Endodermal cell (in vitro differentiated cells): Measurements from ENCODE around the gene NAV2. TPM values are rescaled to one million over a fixed set of nuclear protein-coding genes. Genes with fewer than 3 reads are reported as not detected.
A peak's percentile ranks its signal among the peaks of the same experiment; 100 is the strongest.

Source experiments
- DNase-seq: peaks from one replicate; pipeline ENCODE4 v3.0.0-alpha.2; 2017
- H3K27ac ChIP-seq: 2 replicates; pipeline ENCODE4 v1.5.1; 2013; ENCODE audit warnings: mild to moderate bottlenecking, low read depth, low read length, moderate library complexity
- H3K27me3 ChIP-seq: 2 replicates; pipeline ENCODE4 v1.6.1; 2013; ENCODE audit warnings: mild to moderate bottlenecking, low read length, moderate library complexity; ENCODE audit not compliant: insufficient read depth, control insufficient read depth, poor library complexity, severe bottlenecking
- H3K36me3 ChIP-seq: 2 replicates; pipeline ENCODE4 v1.7.0; 2013; ENCODE audit warnings: mild to moderate bottlenecking, low read length, moderate library complexity; ENCODE audit not compliant: control insufficient read depth, insufficient read depth
- H3K4me1 ChIP-seq: one replicate; pipeline ENCODE4 v1.7.0; 2013; ENCODE audit warnings: low read length; ENCODE audit not compliant: control insufficient read depth, insufficient read depth
- H3K4me3 ChIP-seq: 2 replicates; pipeline ENCODE4 v1.5.1; 2013; ENCODE audit warnings: mild to moderate bottlenecking, low read length, moderate library complexity
- H3K9ac ChIP-seq: 2 replicates; pipeline ENCODE4 v1.6.1; 2013; ENCODE audit warnings: mild to moderate bottlenecking, low read length, moderate library complexity; ENCODE audit not compliant: poor library complexity, severe bottlenecking; ENCODE audit errors: extremely low read depth
- H3K9me3 ChIP-seq: 2 replicates; pipeline ENCODE4 v1.6.1; 2013; ENCODE audit warnings: mild to moderate bottlenecking, low read length, moderate library complexity; ENCODE audit not compliant: control insufficient read depth
- H3K27ac Mint-ChIP-seq: 2 replicates; pipeline ENCODE4 v1.8.0; 2020; ENCODE audit warnings: mixed read lengths
- H3K27me3 Mint-ChIP-seq: 2 replicates; pipeline ENCODE4 v1.8.0; 2021; ENCODE audit warnings: mild to moderate bottlenecking, mixed read lengths; ENCODE audit not compliant: insufficient read depth
- H3K36me3 Mint-ChIP-seq: 2 replicates; pipeline ENCODE4 v1.8.0; 2020; ENCODE audit warnings: low read depth, mixed read lengths
- H3K4me1 Mint-ChIP-seq: 2 replicates; pipeline ENCODE4 v1.8.0; 2020; ENCODE audit warnings: mixed read lengths
- H3K4me3 Mint-ChIP-seq: 2 replicates; pipeline ENCODE4 v1.8.0; 2020; ENCODE audit warnings: mild to moderate bottlenecking, moderate library complexity, mixed read lengths
- H3K9me3 Mint-ChIP-seq: 2 replicates; pipeline ENCODE4 v1.8.0; 2020; ENCODE audit warnings: mild to moderate bottlenecking, mixed read lengths
- WGBS, 2 experiments: methylation state at CpG; one replicate each; pipeline versions ENCODE4 v1.1.5 to v1.1.7; 2013; ENCODE audit warnings: missing lambda C conversion rate in 2 of 2, mixed read lengths in 1 of 2; ENCODE audit not compliant: insufficient coverage in 1 of 2, insufficient read length in 1 of 2; 5-methylcytosine and 5-hydroxymethylcytosine counted together
- long read RNA-seq, 4 experiments: library from polyadenylated mRNA in 2 of 4; library from RNA in 1 of 4; library from capped mRNA in 1 of 4; stranded (forward) in 3 of 4; unstranded in 1 of 4; transcript quantifications; one replicate each; pipeline ENCODE4 v2.0.0, GENCODE V29; 2020 to 2021; ENCODE audit warnings: inconsistent platforms in 1 of 4
- polyA plus RNA-seq, 2 experiments: library from polyadenylated mRNA; stranded (reverse); fragments of 50-300 nt; gene quantifications; one replicate each; pipeline ENCODE4 v1.2.3, GENCODE V29; 2013
- total RNA-seq, 2 donors: library from RNA; stranded (reverse); fragmentation: NEBNext Ultra II Directional in 1 of 2; extraction: Animal tissue kit (Norgen Biotek cat#: 25700) in 1 of 2; gene quantifications; 2 replicates in 1 of 2; 3 replicates in 1 of 2; pipeline ENCODE4 v1.2.1, GENCODE V29; 2021
- TF ChIP-seq, protein P1 (sequence below): fragments of 200-600 bp; sonication (generic); conservative IDR thresholded peaks from 2 replicates; pipeline ENCODE4 v1.5.0; 2021; ENCODE audit warnings: antibody characterized with exemption, mild to moderate bottlenecking

Gene NAV2
- 10 to 100 TPM; 37.1 to 42.4 TPM for total RNA-seq
- polyA plus RNA-seq (2013, experiment 1 of 2), result 17.1 TPM
- 15.8 TPM for polyA plus RNA-seq (2013, experiment 2 of 2)
- long read RNA-seq, experiment 1, partial matches to known transcripts, result 1 of 9 reads
- long read RNA-seq, experiment 1, other reads (novel, unspliced or antisense), result 8 of 9 reads
- long read RNA-seq, experiment 2, partial matches to known transcripts, result 4 of 20 reads
- long read RNA-seq, experiment 2, other reads (novel, unspliced or antisense), result 15 of 20 reads
- long read RNA-seq, experiment 3, partial matches to known transcripts, result 18 of 67 reads
- long read RNA-seq, experiment 3, other reads (novel, unspliced or antisense), result 46 of 67 reads
- long read RNA-seq, experiment 4, partial matches to known transcripts, result 2 of 5 reads
- long read RNA-seq, experiment 4, other reads (novel, unspliced or antisense), result 3 of 5 reads

- peaks cover 22% of the 10 kb centered on the region for H3K4me1 Mint-ChIP-seq
- peaks cover 66% of the 10 kb centered on the region for H3K27me3 ChIP-seq
- peak within 1 kb of the TSS; percentile 42 for H3K9ac ChIP-seq
- WGBS, 2 experiments, result 1% methylated on average over 27 to 91 of the region's 91 CpGs
- H3K9me3 Mint-ChIP-seq, result no peaks in the 10 kb centered on the region
- peak; percentile 95 for DNase-seq
- H3K4me3 Mint-ChIP-seq, result peak within 1 kb of the TSS; percentile 71
- peak within 1 kb of the TSS; percentile 94 for H3K27ac Mint-ChIP-seq
- H3K27ac ChIP-seq, result peak within 1 kb of the TSS; percentile 96
- H3K9me3 ChIP-seq, result no peaks in the 10 kb centered on the region
- no peaks in the 10 kb centered on the region for H3K36me3 ChIP-seq
- no peaks in the 10 kb centered on the region for H3K36me3 Mint-ChIP-seq
- H3K27me3 Mint-ChIP-seq, result peaks cover 60% of the 10 kb centered on the region
- TF ChIP-seq, protein P1, sequence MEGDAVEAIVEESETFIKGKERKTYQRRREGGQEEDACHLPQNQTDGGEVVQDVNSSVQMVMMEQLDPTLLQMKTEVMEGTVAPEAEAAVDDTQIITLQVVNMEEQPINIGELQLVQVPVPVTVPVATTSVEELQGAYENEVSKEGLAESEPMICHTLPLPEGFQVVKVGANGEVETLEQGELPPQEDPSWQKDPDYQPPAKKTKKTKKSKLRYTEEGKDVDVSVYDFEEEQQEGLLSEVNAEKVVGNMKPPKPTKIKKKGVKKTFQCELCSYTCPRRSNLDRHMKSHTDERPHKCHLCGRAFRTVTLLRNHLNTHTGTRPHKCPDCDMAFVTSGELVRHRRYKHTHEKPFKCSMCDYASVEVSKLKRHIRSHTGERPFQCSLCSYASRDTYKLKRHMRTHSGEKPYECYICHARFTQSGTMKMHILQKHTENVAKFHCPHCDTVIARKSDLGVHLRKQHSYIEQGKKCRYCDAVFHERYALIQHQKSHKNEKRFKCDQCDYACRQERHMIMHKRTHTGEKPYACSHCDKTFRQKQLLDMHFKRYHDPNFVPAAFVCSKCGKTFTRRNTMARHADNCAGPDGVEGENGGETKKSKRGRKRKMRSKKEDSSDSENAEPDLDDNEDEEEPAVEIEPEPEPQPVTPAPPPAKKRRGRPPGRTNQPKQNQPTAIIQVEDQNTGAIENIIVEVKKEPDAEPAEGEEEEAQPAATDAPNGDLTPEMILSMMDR, result no peak
- H3K4me3 ChIP-seq, result peak within 1 kb of the TSS; percentile 80
- H3K4me1 ChIP-seq, result peaks cover 4% of the 10 kb centered on the region
Measured at GRCh38 chr11:19712281-19713195, at the start of gene NAV2. NAV2 (plus strand) TSS chr11:19712837; CDS start chr11:19713696, 859 bp downstream.

DNA sequence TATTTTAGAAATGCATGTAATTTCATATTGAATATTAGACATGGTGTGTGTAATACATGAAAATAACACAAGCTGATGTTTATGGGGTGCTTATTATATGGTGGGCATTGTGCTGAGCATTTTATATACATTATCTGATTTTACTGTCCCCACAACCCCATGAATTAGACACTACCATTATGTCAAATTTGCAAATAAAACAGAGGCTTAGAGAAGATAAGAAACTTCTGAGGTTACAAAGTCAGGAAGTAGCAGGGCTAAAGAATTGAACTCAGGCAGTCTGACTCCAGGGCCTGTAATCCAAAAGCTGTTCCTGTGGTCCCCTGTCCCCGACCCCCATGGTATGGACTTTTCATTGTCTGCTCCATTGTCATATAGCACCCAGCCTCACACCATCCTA lies 49.4 kb upstream of the NAV2 start:
- 77 to 84% methylated on average over 1 of the region's 1 CpG for WGBS, 2 experiments
- Mint-ChIP-seq H3K27me3 (no peaks in the 10 kb centered on the region), H3K4me1 (peaks cover 4% of the 10 kb centered on the region), H3K27ac (no peak overlapping the region), H3K9me3 (no peaks in the 10 kb centered on the region), H3K4me3 (no peak overlapping the region), H3K36me3 (no peaks in the 10 kb centered on the region)
- Histone ChIP-seq H3K4me3 (no peak overlapping the region), H3K9ac (no peak overlapping the region), H3K27me3 (no peaks in the 10 kb centered on the region), H3K27ac (no peak overlapping the region), H3K4me1 (peaks cover 8% of the 10 kb centered on the region), H3K9me3 (no peaks in the 10 kb centered on the region), H3K36me3 (no peaks in the 10 kb centered on the region)
- no peak for DNase-seq
- TF ChIP-seq, protein P1, result no peak

- no peaks in the 10 kb centered on the region for H3K9me3 Mint-ChIP-seq
- no peak for DNase-seq
- H3K4me1 ChIP-seq, result peaks cover 12% of the 10 kb centered on the region
- H3K36me3 ChIP-seq, result no peaks in the 10 kb centered on the region
- H3K4me3 ChIP-seq, result no peak overlapping the region
- no peaks in the 10 kb centered on the region for H3K36me3 Mint-ChIP-seq
- TF ChIP-seq, protein P1, result no peak
- H3K27ac Mint-ChIP-seq, result no peak overlapping the region
- WGBS, 2 experiments, result 69 to 85% methylated on average over 3 to 4 of the region's 4 CpGs
- peaks cover 9% of the 10 kb centered on the region for H3K4me1 Mint-ChIP-seq
- no peaks in the 10 kb centered on the region for H3K9me3 ChIP-seq
- H3K4me3 Mint-ChIP-seq, result no peak overlapping the region
- H3K27me3 ChIP-seq, result no peaks in the 10 kb centered on the region
- H3K27me3 Mint-ChIP-seq, result peaks cover 2% of the 10 kb centered on the region
- H3K9ac ChIP-seq, result no peak overlapping the region
- H3K27ac ChIP-seq, result no peak overlapping the region
Measured at GRCh38 chr11:19664886-19665548, 47.6 kb upstream of the NAV2 start.
